ENCODE measurements around the gene TIMM50.

Gene TIMM50

GRCh38 chr19:39502640-39503417 lies 22.2 kb downstream of the TIMM50 start:
- peak; percentile 57 for DNase-seq (ENCODE audit: low spot score)
- CTCF ChIA-PET, result interaction anchor here (0.5 to 1.7 kb wide), 15 partner anchors 11 to 866 kb away, joined by 3 to 14 read pairs (median 5); partner anchors contain the start of genes EID2B and SELENOV
- POLR2A ChIA-PET (ENCODE audit: low non-redundant PET), result no interaction called here
- TF ChIP-seq, protein P1, sequence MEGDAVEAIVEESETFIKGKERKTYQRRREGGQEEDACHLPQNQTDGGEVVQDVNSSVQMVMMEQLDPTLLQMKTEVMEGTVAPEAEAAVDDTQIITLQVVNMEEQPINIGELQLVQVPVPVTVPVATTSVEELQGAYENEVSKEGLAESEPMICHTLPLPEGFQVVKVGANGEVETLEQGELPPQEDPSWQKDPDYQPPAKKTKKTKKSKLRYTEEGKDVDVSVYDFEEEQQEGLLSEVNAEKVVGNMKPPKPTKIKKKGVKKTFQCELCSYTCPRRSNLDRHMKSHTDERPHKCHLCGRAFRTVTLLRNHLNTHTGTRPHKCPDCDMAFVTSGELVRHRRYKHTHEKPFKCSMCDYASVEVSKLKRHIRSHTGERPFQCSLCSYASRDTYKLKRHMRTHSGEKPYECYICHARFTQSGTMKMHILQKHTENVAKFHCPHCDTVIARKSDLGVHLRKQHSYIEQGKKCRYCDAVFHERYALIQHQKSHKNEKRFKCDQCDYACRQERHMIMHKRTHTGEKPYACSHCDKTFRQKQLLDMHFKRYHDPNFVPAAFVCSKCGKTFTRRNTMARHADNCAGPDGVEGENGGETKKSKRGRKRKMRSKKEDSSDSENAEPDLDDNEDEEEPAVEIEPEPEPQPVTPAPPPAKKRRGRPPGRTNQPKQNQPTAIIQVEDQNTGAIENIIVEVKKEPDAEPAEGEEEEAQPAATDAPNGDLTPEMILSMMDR (conservative IDR thresholded peaks at IDR 0.05; ENCODE audit: low read depth), result peak; percentile 87
- no peak overlapping the region for H3K27ac ChIP-seq

DNA sequence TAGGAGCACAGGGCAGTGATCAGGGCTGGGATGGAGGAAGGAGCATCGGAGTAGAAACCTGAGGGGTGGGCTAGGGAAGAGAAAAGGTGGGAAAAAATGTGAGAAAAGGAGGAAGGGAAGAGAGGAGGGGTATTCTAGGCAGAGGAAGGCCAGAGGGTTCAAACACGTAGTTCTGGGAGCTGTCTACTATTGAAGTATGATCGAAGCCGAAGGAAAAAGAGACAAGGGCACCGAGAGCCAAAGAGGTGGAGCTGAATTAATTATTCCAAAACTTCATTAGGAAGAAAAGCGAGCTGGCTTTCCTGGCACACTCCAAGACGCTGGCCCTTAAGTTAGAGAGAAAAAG lies 25.9 kb downstream of the TIMM50 start:
- no peak for DNase-seq (ENCODE audit: low spot score)
- peak overlapping the region; percentile 18; the same call in 1 of the 2 replicates for H3K27ac ChIP-seq
- TF ChIP-seq, protein P1 (conservative IDR thresholded peaks at IDR 0.05; ENCODE audit: low read depth), result no peak
- ChIA-PET POLR2A (ENCODE audit: low non-redundant PET) (no interaction called here), CTCF (interaction anchor here (0.8 kb wide), 1 partner anchor 26 kb away, joined by 3 read pairs; the partner anchor contains the start of gene EID2B)

- H3K27ac ChIP-seq, result peak overlapping the region; percentile 18; the same call in 1 of the 2 replicates
- TF ChIP-seq, protein P1 (conservative IDR thresholded peaks at IDR 0.05; ENCODE audit: low read depth), result no peak
- POLR2A ChIA-PET (ENCODE audit: low non-redundant PET), result no interaction called here
- peak; percentile 71 for DNase-seq (ENCODE audit: low spot score)
- CTCF ChIA-PET, result no interaction called here
These were observed 26.5 kb downstream of the TIMM50 start for GRCh38 chr19:39506944-39507714.

DNA sequence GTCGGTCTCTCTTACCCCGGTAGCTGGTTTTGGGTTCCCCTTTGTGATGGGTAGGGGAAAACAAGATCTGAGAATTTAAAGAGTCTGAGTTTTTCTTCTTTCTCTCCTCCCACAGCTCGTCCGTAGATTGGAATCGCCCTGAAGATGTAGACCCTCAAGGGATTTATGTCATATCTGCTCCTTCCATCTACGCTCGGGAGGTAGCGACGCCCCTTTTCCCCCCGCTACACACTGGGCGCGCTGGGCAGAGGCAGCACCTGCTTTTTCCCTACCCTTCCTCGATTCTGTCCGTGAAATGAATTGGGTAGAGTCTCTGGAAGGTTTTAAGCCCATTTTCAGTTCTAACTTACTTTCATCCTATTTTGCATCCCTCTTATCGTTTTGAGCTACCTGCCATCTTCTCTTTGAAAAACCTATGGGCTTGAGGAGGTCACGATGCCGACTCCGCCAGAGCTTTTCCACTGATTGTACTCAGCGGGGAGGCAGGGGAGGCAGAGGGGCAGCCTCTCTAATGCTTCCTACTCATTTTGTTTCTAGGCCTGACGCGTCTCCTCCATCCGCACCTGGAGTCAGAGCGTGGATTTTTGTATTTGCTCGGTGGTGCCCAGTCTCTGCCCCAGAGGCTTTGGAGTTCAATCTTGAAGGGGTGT lies 27.2 kb downstream of the TIMM50 start:
- no peak for DNase-seq (ENCODE audit: low spot score)
- ChIA-PET CTCF (no interaction called here), POLR2A (ENCODE audit: low non-redundant PET) (no interaction called here)
- H3K27ac ChIP-seq, result peak overlapping the region; percentile 18; the same call in 1 of the 2 replicates
- TF ChIP-seq, protein P1 (conservative IDR thresholded peaks at IDR 0.05; ENCODE audit: low read depth), result no peak

- ChIA-PET CTCF (interaction anchor here (1.0 kb wide), 1 partner anchor 25 kb away, joined by 6 read pairs; no protein-coding TSS in a partner anchor), POLR2A (ENCODE audit: low non-redundant PET) (no interaction called here)
- TF ChIP-seq, protein P1 (conservative IDR thresholded peaks at IDR 0.05; ENCODE audit: low read depth), result no peak
- H3K27ac ChIP-seq, result no peak overlapping the region
- DNase-seq (ENCODE audit: low spot score), result no peak
These were observed 28.0 kb downstream of the TIMM50 start for GRCh38 chr19:39508629-39509028.

GRCh38 chr19:39509233-39509632 lies 28.6 kb downstream of the TIMM50 start:
- ChIA-PET POLR2A (ENCODE audit: low non-redundant PET) (no interaction called here), CTCF (interaction anchor here (1.0 kb wide), 1 partner anchor 25 kb away, joined by 6 read pairs; no protein-coding TSS in a partner anchor)
- no peak overlapping the region for H3K27ac ChIP-seq
- TF ChIP-seq, protein P1 (conservative IDR thresholded peaks at IDR 0.05; ENCODE audit: low read depth), result no peak
- no peak for DNase-seq (ENCODE audit: low spot score)

Data from RWPE1 (cell line).